ENCODE data around the gene NMNAT2.

- TF ChIP-seq CTCF (IDR thresholded peaks at IDR 0.05; ENCODE audit: low read depth, low read length) (no peak), EZH2phosphoT487 (IDR thresholded peaks at IDR 0.05; ENCODE audit: low read depth) (no peak)
Measured at GRCh38 chr1:183291216-183291762, 126.9 kb downstream of the NMNAT2 start.

Data from OCI-LY3 (cell line).